ENCODE results near the gene RNF227. TPM values are rescaled to one million over a fixed set of nuclear protein-coding genes. Genes with fewer than 3 reads are reported as not detected.
A peak's percentile ranks its signal among the peaks of the same experiment; 100 is the strongest.

The RNF227 gene
- 3.8 and 9.6 TPM in 2 replicates for total RNA-seq (2014; rRNA removed; shearing (Covaris generic))
- total RNA-seq (2022): 4.7 and 5.8 TPM in 2 replicates
- percentile 55 among the genes with signal in this experiment for Bru-seq, nascent RNA
- percentile 58 among the genes with signal in this experiment for BruChase-seq, experiment 1, labeled RNA remaining after a 6-hour chase
- percentile 66 among the genes with signal in this experiment for BruChase-seq, experiment 2, labeled RNA remaining after a 2-hour chase
- long read RNA-seq, transcript RNF227-201 (2 exons, 2,852 nt): major isoform, 5 of 8 reads
- long read RNA-seq, partial matches to known transcripts: 0 of 8 reads
- long read RNA-seq, other reads (novel, unspliced or antisense): 0 of 8 reads

DNA sequence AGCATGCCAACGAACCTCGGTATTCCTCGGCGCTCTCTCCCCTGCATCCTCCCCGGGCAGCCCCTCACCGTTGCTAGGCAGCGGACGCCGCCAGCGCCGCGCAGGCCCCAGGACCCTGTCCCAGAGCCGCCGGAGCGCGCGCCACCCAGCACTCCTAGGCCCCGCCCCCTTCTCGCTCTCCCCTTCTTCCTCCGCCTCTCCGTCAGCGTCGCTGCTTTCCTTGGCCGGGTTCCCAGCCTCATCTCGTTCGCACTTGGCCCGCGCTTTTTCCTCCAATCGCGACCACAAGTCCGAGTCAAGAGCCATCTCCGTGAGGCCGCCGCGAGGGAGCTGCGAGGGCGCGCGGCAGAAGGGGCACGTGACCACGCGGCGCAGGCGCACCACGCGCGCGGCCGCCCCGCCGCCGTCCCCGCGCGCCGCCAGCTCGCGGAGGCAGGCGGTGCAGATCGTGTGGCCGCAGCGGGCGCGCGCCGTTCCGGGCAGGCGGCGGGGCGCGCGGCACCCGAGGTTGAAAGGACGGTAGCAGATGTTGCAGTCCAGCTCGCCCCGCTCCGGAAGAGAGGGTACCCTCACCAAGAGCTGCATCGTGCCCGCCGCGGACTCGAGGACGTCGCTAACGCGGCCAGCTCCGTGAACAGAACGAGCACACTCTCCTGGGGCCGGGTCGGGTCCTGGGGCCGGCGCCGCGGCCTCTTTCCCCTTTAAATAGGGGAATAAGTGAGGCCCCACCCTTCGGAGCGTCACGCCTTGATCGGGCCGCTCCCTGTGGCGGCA is at the start of gene RNF227:
Gene RNF227, minus strand, starts transcription at position 679 of the 774 bp plus-strand sequence. Its CDS starts 94 bp downstream, at position 585.
- peak; percentile 83 for DNase-seq (ENCODE audit: low spot score)
- Histone ChIP-seq H3K9me2 (ENCODE audit: insufficient read depth, low read length) (no peaks in the 10 kb centered on the region), H3K9me3 (ENCODE audit: low read length) (no peaks in the 10 kb centered on the region), H2AFZ (ENCODE audit: low read length) (peak within 1 kb of the TSS; percentile 81), H3K36me3 (ENCODE audit: insufficient read depth, low read length) (peaks cover 29% of the 10 kb centered on the region), H3K4me1 (ENCODE audit: insufficient read depth, low read length, poor library complexity, severe bottlenecking) (peaks cover 39% of the 10 kb centered on the region), H3K4me3 (ENCODE audit: low read depth, low read length, poor library complexity, severe bottlenecking) (peak within 1 kb of the TSS; percentile 76), H3K79me2 (ENCODE audit: insufficient read depth, low read depth, low read length) (no peaks in the 10 kb centered on the region), H3K27ac (ENCODE audit: low read depth, low read length, poor library complexity, severe bottlenecking) (peak within 1 kb of the TSS; percentile 70), H3K4me2 (ENCODE audit: low read length) (peak within 1 kb of the TSS; percentile 100), H4K20me1 (ENCODE audit: insufficient read depth, low read length) (no peaks in the 10 kb centered on the region)
- intact Hi-C loops (cut with micrococcal nuclease; ENCODE audit: unreplicated experiment): loop anchor here (2.0 kb wide), 1 partner anchor 17 kb away; the partner anchor contains the start of gene CNTROB
- no peak for TF ChIP-seq EZH2phosphoT487 (IDR thresholded peaks at IDR 0.05; ENCODE audit: borderline replicate concordance, low read depth, low read length)
- TF ChIP-seq, protein P1, sequence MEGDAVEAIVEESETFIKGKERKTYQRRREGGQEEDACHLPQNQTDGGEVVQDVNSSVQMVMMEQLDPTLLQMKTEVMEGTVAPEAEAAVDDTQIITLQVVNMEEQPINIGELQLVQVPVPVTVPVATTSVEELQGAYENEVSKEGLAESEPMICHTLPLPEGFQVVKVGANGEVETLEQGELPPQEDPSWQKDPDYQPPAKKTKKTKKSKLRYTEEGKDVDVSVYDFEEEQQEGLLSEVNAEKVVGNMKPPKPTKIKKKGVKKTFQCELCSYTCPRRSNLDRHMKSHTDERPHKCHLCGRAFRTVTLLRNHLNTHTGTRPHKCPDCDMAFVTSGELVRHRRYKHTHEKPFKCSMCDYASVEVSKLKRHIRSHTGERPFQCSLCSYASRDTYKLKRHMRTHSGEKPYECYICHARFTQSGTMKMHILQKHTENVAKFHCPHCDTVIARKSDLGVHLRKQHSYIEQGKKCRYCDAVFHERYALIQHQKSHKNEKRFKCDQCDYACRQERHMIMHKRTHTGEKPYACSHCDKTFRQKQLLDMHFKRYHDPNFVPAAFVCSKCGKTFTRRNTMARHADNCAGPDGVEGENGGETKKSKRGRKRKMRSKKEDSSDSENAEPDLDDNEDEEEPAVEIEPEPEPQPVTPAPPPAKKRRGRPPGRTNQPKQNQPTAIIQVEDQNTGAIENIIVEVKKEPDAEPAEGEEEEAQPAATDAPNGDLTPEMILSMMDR (conservative IDR thresholded peaks at IDR 0.05; ENCODE audit: low read length): no peak
- CTCF ChIA-PET (ENCODE audit: unreplicated experiment): interaction anchor here (1.2 to 1.8 kb wide), 2 partner anchors 23 to 73 kb away, joined by 3 to 4 read pairs; no protein-coding TSS in a partner anchor
- BruUV-seq (replicated peaks): no TSS peak
- POLR2A ChIA-PET: interaction anchor here (1.2 to 2.1 kb wide), 2 partner anchors 16 to 17 kb away, joined by 5 read pairs; partner anchors contain the start of genes CNTROB and TRAPPC1

DNA sequence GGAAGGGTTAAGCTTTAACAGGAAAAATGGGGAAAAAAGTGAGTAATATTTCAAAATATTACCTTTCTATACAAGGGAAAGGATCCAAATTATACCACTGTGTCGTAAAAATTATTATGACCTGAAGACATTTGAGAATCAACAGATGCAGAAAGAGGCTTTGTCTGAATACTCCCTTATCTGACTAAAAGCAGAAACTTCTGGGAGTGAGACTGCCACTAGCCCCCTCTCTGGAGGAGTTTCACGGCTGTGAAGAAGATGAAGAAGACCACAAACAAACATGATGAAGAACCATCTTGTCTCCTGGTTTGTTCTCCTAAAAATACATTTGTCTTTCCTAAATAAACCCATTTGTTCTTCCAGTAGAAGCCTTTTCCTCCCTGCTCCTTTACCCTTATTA is 45.3 kb upstream of the RNF227 start:
- no peaks in the 10 kb centered on the region for H4K20me1 ChIP-seq (ENCODE audit: insufficient read depth, low read length)
- H3K4me2 ChIP-seq (ENCODE audit: low read length): no peak overlapping the region
- no TSS peak for BruUV-seq (replicated peaks)
- TF ChIP-seq, protein P1 (conservative IDR thresholded peaks at IDR 0.05; ENCODE audit: low read length): no peak
- TF ChIP-seq EZH2phosphoT487 (IDR thresholded peaks at IDR 0.05; ENCODE audit: borderline replicate concordance, low read depth, low read length): no peak
- H3K9me3 ChIP-seq (ENCODE audit: low read length): no peaks in the 10 kb centered on the region
- POLR2A ChIA-PET: no interaction called here
- H3K27ac ChIP-seq (ENCODE audit: low read depth, low read length, poor library complexity, severe bottlenecking): no peak overlapping the region
- H3K9me2 ChIP-seq (ENCODE audit: insufficient read depth, low read length): no peaks in the 10 kb centered on the region
- intact Hi-C loops (cut with micrococcal nuclease; ENCODE audit: unreplicated experiment): no loop called here
- no peaks in the 10 kb centered on the region for H3K79me2 ChIP-seq (ENCODE audit: insufficient read depth, low read depth, low read length)
- CTCF ChIA-PET (ENCODE audit: unreplicated experiment): no interaction called here
- no peaks in the 10 kb centered on the region for H3K36me3 ChIP-seq (ENCODE audit: insufficient read depth, low read length)
- H3K4me1 ChIP-seq (ENCODE audit: insufficient read depth, low read length, poor library complexity, severe bottlenecking): no peaks in the 10 kb centered on the region
- H2AFZ ChIP-seq (ENCODE audit: low read length): no peak overlapping the region
- DNase-seq (ENCODE audit: low spot score): no peak
- no peak overlapping the region for H3K4me3 ChIP-seq (ENCODE audit: low read depth, low read length, poor library complexity, severe bottlenecking)

Measured in OCI-LY7 (cell line).